Measurements from ENCODE around the gene ARMH4. TPM values are rescaled to one million over a fixed set of nuclear protein-coding genes. Genes with fewer than 3 reads are reported as not detected.

ARMH4 gene
- total RNA-seq, 3 donors from 2014 or later: not detected

GRCh38 chr14:58166005-58166983, 14.3 kb upstream of the ARMH4 start:
- Mint-ChIP-seq H3K9me3 (no peaks in the 10 kb centered on the region), H3K4me3 (no peak overlapping the region), H3K36me3 (ENCODE audit: insufficient read depth) (no peaks in the 10 kb centered on the region)

GRCh38 chr14:58160561-58160960, 8.5 kb upstream of the ARMH4 start:
- Mint-ChIP-seq H3K27me3 (ENCODE audit: low read depth) (peaks cover 18% of the 10 kb centered on the region), H3K36me3 (ENCODE audit: insufficient read depth) (no peaks in the 10 kb centered on the region), H3K4me3 (no peak overlapping the region), H3K4me1 (ENCODE audit: low read depth) (no peaks in the 10 kb centered on the region), H3K9me3 (no peaks in the 10 kb centered on the region)
- no peak for DNase-seq
- ATAC-seq: no peak

More at GRCh38 chr14:58166005-58166983, 14.3 kb upstream of the ARMH4 start:
- Mint-ChIP-seq H3K27me3 (ENCODE audit: low read depth) (peaks cover 15% of the 10 kb centered on the region), H3K4me1 (ENCODE audit: low read depth) (no peaks in the 10 kb centered on the region)
- DNase-seq (peak; percentile 74), ATAC-seq (peak; percentile 59 to 62)

GRCh38 chr14:58151133-58152013, 640 bp downstream of the ARMH4 start:
- Mint-ChIP-seq H3K9me3 (no peaks in the 10 kb centered on the region), H3K27me3 (ENCODE audit: low read depth) (peaks cover 65% of the 10 kb centered on the region), H3K36me3 (ENCODE audit: insufficient read depth) (no peaks in the 10 kb centered on the region), H3K4me3 (peak overlapping the region; percentile 78), H3K4me1 (ENCODE audit: low read depth) (peaks cover 17% of the 10 kb centered on the region)
- DNase-seq (no peak), ATAC-seq (peak; percentile 57 to 65)

- ATAC-seq: no peak
- peak overlapping the region; percentile 78 for H3K4me3 Mint-ChIP-seq
- no peaks in the 10 kb centered on the region for H3K36me3 Mint-ChIP-seq (ENCODE audit: insufficient read depth)
- H3K4me1 Mint-ChIP-seq (ENCODE audit: low read depth): peaks cover 17% of the 10 kb centered on the region
- peaks cover 61% of the 10 kb centered on the region for H3K27me3 Mint-ChIP-seq (ENCODE audit: low read depth)
- no peaks in the 10 kb centered on the region for H3K9me3 Mint-ChIP-seq
- DNase-seq: no peak
Observed at GRCh38 chr14:58150243-58150805, 1.7 kb downstream of the ARMH4 start.

- Mint-ChIP-seq H3K4me3 (no peak overlapping the region), H3K36me3 (ENCODE audit: insufficient read depth) (no peaks in the 10 kb centered on the region), H3K27me3 (ENCODE audit: low read depth) (peaks cover 54% of the 10 kb centered on the region), H3K9me3 (no peaks in the 10 kb centered on the region), H3K4me1 (ENCODE audit: low read depth) (peaks cover 17% of the 10 kb centered on the region)
- DNase-seq (no peak), ATAC-seq (no peak)
Observed at GRCh38 chr14:58149196-58149595, 2.8 kb downstream of the ARMH4 start.

- Mint-ChIP-seq H3K27me3 (ENCODE audit: low read depth) (peaks cover 40% of the 10 kb centered on the region), H3K36me3 (ENCODE audit: insufficient read depth) (no peaks in the 10 kb centered on the region), H3K4me3 (no peak overlapping the region), H3K9me3 (no peaks in the 10 kb centered on the region), H3K4me1 (ENCODE audit: low read depth) (peaks cover 7% of the 10 kb centered on the region)
- ATAC-seq (no peak), DNase-seq (no peak)
Observed at GRCh38 chr14:58146399-58146798, 5.6 kb downstream of the ARMH4 start.

- no peaks in the 10 kb centered on the region for H3K9me3 Mint-ChIP-seq
- H3K4me3 Mint-ChIP-seq: no peak overlapping the region
- peaks cover 35% of the 10 kb centered on the region for H3K27me3 Mint-ChIP-seq (ENCODE audit: low read depth)
- no peaks in the 10 kb centered on the region for H3K36me3 Mint-ChIP-seq (ENCODE audit: insufficient read depth)
- DNase-seq (no peak), ATAC-seq (no peak)
- H3K4me1 Mint-ChIP-seq (ENCODE audit: low read depth): peaks cover 2% of the 10 kb centered on the region
Observed at GRCh38 chr14:58145936-58146335, 6.1 kb downstream of the ARMH4 start.

- ATAC-seq (no peak), DNase-seq (no peak)
- Mint-ChIP-seq H3K4me1 (ENCODE audit: low read depth) (no peaks in the 10 kb centered on the region), H3K27me3 (ENCODE audit: low read depth) (peaks cover 13% of the 10 kb centered on the region), H3K4me3 (no peak overlapping the region), H3K9me3 (no peaks in the 10 kb centered on the region), H3K36me3 (ENCODE audit: insufficient read depth) (no peaks in the 10 kb centered on the region)
Observed at GRCh38 chr14:58143106-58143505, 8.9 kb downstream of the ARMH4 start.

- no peaks in the 10 kb centered on the region for H3K36me3 Mint-ChIP-seq (ENCODE audit: insufficient read depth)
- H3K4me3 Mint-ChIP-seq: no peak overlapping the region
- H3K4me1 Mint-ChIP-seq (ENCODE audit: low read depth): no peaks in the 10 kb centered on the region
- DNase-seq (no peak), ATAC-seq (no peak)
- H3K9me3 Mint-ChIP-seq: no peaks in the 10 kb centered on the region
- H3K27me3 Mint-ChIP-seq (ENCODE audit: low read depth): peaks cover 3% of the 10 kb centered on the region
Observed at GRCh38 chr14:58141893-58142292, 10.1 kb downstream of the ARMH4 start.

GRCh38 chr14:58138714-58139482, 13.1 kb downstream of the ARMH4 start:
- Mint-ChIP-seq H3K4me1 (ENCODE audit: low read depth) (no peaks in the 10 kb centered on the region), H3K36me3 (ENCODE audit: insufficient read depth) (no peaks in the 10 kb centered on the region), H3K27me3 (ENCODE audit: low read depth) (no peaks in the 10 kb centered on the region), H3K9me3 (no peaks in the 10 kb centered on the region), H3K4me3 (no peak overlapping the region)
- ATAC-seq (no peak), DNase-seq (no peak)

GRCh38 chr14:58138031-58138713, 13.8 kb downstream of the ARMH4 start:
- Mint-ChIP-seq H3K4me3 (no peak overlapping the region), H3K27me3 (ENCODE audit: low read depth) (no peaks in the 10 kb centered on the region), H3K4me1 (ENCODE audit: low read depth) (no peaks in the 10 kb centered on the region), H3K36me3 (ENCODE audit: insufficient read depth) (no peaks in the 10 kb centered on the region), H3K9me3 (no peaks in the 10 kb centered on the region)
- ATAC-seq (no peak), DNase-seq (no peak)

- Mint-ChIP-seq H3K4me1 (ENCODE audit: low read depth) (no peaks in the 10 kb centered on the region), H3K9me3 (no peaks in the 10 kb centered on the region), H3K27me3 (ENCODE audit: low read depth) (no peaks in the 10 kb centered on the region)
Observed at GRCh38 chr14:58133739-58134138, 18.3 kb downstream of the ARMH4 start.

GRCh38 chr14:58131386-58131785, 20.6 kb downstream of the ARMH4 start:
- no peaks in the 10 kb centered on the region for H3K36me3 Mint-ChIP-seq (ENCODE audit: insufficient read depth)
- no peak for DNase-seq
- H3K4me3 Mint-ChIP-seq: no peak overlapping the region
- no peaks in the 10 kb centered on the region for H3K9me3 Mint-ChIP-seq
- no peak for ATAC-seq
- H3K4me1 Mint-ChIP-seq (ENCODE audit: low read depth): no peaks in the 10 kb centered on the region
- no peaks in the 10 kb centered on the region for H3K27me3 Mint-ChIP-seq (ENCODE audit: low read depth)

More at GRCh38 chr14:58133739-58134138, 18.3 kb downstream of the ARMH4 start:
- H3K36me3 Mint-ChIP-seq (ENCODE audit: insufficient read depth): no peaks in the 10 kb centered on the region
- H3K4me3 Mint-ChIP-seq: no peak overlapping the region
- DNase-seq (no peak), ATAC-seq (no peak)
